Measurements from ENCODE around the gene ISOC2. TPM values are rescaled to one million over a fixed set of nuclear protein-coding genes. Genes with fewer than 3 reads are reported as not detected.

Gene ISOC2
- total and polyA plus RNA-seq, 9 of the 15 experiments (the other 6 are each of a cell fraction or from before 2014, with no cell fraction given), result 1.2 to 229 (median 58.3) TPM

DNA sequence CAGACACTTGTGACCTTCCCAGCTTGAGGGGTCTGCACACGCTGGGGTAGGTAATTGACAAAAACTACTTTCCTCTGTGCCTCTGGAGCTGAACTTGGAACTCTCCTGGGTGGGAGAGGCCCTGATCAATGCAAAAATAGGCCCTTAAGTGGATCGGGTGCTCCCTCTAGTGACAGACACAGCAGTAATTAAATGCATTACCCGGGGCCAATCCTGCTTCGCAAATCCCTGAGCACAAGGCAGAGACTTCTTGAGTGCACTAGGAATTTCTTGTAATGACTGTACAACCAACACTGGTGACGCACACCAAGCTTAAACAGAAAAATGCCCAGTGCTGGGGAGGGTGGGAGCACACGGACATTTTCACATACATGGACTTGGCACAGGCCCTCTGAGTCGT, 43.3 kb downstream of the ISOC2 start (continued):
- TF ChIP-seq, protein P1, sequence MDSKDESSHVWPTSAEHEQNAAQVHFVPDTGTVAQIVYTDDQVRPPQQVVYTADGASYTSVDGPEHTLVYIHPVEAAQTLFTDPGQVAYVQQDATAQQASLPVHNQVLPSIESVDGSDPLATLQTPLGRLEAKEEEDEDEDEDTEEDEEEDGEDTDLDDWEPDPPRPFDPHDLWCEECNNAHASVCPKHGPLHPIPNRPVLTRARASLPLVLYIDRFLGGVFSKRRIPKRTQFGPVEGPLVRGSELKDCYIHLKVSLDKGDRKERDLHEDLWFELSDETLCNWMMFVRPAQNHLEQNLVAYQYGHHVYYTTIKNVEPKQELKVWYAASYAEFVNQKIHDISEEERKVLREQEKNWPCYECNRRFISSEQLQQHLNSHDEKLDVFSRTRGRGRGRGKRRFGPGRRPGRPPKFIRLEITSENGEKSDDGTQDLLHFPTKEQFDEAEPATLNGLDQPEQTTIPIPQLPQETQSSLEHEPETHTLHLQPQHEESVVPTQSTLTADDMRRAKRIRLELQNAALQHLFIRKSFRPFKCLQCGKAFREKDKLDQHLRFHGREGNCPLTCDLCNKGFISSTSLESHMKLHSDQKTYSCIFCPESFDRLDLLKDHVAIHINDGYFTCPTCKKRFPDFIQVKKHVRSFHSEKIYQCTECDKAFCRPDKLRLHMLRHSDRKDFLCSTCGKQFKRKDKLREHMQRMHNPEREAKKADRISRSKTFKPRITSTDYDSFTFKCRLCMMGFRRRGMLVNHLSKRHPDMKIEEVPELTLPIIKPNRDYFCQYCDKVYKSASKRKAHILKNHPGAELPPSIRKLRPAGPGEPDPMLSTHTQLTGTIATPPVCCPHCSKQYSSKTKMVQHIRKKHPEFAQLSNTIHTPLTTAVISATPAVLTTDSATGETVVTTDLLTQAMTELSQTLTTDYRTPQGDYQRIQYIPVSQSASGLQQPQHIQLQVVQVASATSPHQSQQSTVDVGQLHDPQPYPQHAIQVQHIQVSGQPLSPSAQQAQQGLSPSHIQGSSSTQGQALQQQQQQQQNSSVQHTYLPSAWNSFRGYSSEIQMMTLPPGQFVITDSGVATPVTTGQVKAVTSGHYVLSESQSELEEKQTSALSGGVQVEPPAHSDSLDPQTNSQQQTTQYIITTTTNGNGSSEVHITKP (IDR thresholded peaks at IDR 0.05; ENCODE audit: partially characterized antibody), result no peak
- TF ChIP-seq, protein P2, sequence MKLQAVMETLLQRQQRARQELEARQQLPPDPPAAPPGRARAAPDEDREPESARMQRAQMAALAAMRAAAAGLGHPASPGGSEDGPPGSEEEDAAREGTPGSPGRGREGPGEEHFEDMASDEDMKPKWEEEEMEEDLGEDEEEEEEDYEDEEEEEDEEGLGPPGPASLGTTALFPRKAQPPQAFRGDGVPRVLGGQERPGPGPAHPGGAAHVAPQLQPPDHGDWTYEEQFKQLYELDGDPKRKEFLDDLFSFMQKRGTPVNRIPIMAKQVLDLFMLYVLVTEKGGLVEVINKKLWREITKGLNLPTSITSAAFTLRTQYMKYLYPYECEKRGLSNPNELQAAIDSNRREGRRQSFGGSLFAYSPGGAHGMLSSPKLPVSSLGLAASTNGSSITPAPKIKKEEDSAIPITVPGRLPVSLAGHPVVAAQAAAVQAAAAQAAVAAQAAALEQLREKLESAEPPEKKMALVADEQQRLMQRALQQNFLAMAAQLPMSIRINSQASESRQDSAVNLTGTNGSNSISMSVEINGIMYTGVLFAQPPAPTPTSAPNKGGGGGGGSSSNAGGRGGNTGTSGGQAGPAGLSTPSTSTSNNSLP (IDR thresholded peaks at IDR 0.05; ENCODE audit: borderline replicate concordance, low read depth, low read length), result peak; percentile 23; the same call in 1 of the 2 replicates
- TF ChIP-seq CHD4 (IDR thresholded peaks at IDR 0.05; ENCODE audit: insufficient read depth, insufficient replicate concordance, low read depth, low read length, poor library complexity, severe bottlenecking) (no peak), GABPB1 (CRISPR knock-in tag; IDR thresholded peaks at IDR 0.05) (0 out of 2 replicates have a peak, but pooled peaks have one; percentile 37), POU5F1 (IDR thresholded peaks at IDR 0.05; ENCODE audit: borderline replicate concordance, low read depth, low read length, partially characterized antibody) (peak; percentile 27), HOXB6 (CRISPR knock-in tag; IDR thresholded peaks at IDR 0.05; ENCODE audit: borderline replicate concordance) (no peak), ZNF175 (CRISPR knock-in tag; IDR thresholded peaks at IDR 0.05; ENCODE audit: low read depth) (no peak), MBD2 (IDR thresholded peaks at IDR 0.05; ENCODE audit: borderline replicate concordance, low read depth) (0 out of 2 replicates have a peak, but pooled peaks have one; percentile 19)
- TF ChIP-seq, protein P3, sequence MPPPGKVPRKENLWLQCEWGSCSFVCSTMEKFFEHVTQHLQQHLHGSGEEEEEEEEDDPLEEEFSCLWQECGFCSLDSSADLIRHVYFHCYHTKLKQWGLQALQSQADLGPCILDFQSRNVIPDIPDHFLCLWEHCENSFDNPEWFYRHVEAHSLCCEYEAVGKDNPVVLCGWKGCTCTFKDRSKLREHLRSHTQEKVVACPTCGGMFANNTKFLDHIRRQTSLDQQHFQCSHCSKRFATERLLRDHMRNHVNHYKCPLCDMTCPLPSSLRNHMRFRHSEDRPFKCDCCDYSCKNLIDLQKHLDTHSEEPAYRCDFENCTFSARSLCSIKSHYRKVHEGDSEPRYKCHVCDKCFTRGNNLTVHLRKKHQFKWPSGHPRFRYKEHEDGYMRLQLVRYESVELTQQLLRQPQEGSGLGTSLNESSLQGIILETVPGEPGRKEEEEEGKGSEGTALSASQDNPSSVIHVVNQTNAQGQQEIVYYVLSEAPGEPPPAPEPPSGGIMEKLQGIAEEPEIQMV (tag; conservative IDR thresholded peaks at IDR 0.05; ENCODE audit: low read depth), result no peak
- TF ChIP-seq, protein P4, sequence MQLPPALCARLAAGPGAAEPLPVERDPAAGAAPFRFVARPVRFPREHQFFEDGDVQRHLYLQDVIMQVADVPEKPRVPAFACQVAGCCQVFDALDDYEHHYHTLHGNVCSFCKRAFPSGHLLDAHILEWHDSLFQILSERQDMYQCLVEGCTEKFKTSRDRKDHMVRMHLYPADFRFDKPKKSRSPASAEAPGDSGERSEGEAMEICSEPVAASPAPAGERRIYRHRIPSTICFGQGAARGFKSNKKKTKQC (CRISPR knock-in tag; IDR thresholded peaks at IDR 0.05), result no peak
- TF ChIP-seq, protein P5, sequence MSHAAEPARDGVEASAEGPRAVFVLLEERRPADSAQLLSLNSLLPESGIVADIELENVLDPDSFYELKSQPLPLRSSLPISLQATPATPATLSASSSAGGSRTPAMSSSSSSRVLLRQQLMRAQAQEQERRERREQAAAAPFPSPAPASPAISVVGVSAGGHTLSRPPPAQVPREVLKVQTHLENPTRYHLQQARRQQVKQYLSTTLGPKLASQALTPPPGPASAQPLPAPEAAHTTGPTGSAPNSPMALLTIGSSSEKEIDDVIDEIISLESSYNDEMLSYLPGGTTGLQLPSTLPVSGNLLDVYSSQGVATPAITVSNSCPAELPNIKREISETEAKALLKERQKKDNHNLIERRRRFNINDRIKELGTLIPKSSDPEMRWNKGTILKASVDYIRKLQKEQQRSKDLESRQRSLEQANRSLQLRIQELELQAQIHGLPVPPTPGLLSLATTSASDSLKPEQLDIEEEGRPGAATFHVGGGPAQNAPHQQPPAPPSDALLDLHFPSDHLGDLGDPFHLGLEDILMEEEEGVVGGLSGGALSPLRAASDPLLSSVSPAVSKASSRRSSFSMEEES (CRISPR knock-in tag; IDR thresholded peaks at IDR 0.05), result no peak
- TF ChIP-seq, protein P6, sequence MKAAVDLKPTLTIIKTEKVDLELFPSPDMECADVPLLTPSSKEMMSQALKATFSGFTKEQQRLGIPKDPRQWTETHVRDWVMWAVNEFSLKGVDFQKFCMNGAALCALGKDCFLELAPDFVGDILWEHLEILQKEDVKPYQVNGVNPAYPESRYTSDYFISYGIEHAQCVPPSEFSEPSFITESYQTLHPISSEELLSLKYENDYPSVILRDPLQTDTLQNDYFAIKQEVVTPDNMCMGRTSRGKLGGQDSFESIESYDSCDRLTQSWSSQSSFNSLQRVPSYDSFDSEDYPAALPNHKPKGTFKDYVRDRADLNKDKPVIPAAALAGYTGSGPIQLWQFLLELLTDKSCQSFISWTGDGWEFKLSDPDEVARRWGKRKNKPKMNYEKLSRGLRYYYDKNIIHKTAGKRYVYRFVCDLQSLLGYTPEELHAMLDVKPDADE (conservative IDR thresholded peaks at IDR 0.05; ENCODE audit: control insufficient read depth, low read depth, low read length), result no peak
- TF ChIP-seq, protein P7, sequence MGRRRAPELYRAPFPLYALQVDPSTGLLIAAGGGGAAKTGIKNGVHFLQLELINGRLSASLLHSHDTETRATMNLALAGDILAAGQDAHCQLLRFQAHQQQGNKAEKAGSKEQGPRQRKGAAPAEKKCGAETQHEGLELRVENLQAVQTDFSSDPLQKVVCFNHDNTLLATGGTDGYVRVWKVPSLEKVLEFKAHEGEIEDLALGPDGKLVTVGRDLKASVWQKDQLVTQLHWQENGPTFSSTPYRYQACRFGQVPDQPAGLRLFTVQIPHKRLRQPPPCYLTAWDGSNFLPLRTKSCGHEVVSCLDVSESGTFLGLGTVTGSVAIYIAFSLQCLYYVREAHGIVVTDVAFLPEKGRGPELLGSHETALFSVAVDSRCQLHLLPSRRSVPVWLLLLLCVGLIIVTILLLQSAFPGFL (CRISPR knock-in tag; IDR thresholded peaks at IDR 0.05), result 0 out of 2 replicates have a peak, but pooled peaks have one; percentile 61
